Left ventricle myocardium superior (tissue), 1 donor: Measurements from ENCODE around the gene MYDGF. TPM values are rescaled to one million over a fixed set of nuclear protein-coding genes. Genes with fewer than 3 reads are reported as not detected.

ENCODE experiments used
- ATAC-seq: fragments of 200-7000 bp; cut with Tn5 transposase; one replicate; pipeline ENCODE4 v1.9.1; 2020; ENCODE audit warnings: mild to moderate bottlenecking, moderate library complexity
- DNase-seq: peaks from one replicate; pipeline ENCODE4 v3.0.0-alpha.2; 2020
- intact Hi-C: fragments of 100-400 bp; cut with micrococcal nuclease; formaldehyde crosslinking; loops from one replicate; pipeline ENCODE4 v1.11.0; 2022
- total RNA-seq: library from RNA; stranded (reverse); fragmentation: NEBNext Ultra II Directional; extraction: Animal tissue kit (Norgen Biotek cat#: 25700); gene quantifications from one replicate; pipeline ENCODE4 v1.2.1, GENCODE V29; 2021
- donor health status: DM: no; HTN: yes; CAD: no; lungs with severe emphysema.

Gene MYDGF
- total RNA-seq, 1 donor from 2014 or later, result 27.0 TPM

DNA sequence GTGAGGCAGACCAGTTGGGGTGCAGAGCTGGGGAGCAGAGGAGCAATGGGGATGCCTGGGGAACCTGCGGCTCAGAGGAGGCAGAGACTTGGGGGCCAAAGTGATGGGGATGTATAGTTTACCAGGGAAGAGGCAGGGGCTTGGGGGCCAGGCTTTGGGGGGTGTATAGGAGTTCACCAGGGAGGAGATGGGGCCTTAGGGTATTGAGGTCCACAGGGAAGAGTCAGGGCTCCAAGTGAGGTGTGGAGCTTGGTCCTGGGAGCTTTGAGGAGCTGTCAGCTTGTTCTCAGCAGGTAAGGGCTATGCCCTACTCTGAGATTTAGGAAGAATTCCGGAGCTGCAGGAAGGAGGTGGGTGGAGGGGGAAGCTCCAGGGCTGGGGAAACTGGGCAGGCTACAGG lies 20.0 kb downstream of the MYDGF start:
- DNase-seq, result no peak
- ATAC-seq, result no peak

DNA sequence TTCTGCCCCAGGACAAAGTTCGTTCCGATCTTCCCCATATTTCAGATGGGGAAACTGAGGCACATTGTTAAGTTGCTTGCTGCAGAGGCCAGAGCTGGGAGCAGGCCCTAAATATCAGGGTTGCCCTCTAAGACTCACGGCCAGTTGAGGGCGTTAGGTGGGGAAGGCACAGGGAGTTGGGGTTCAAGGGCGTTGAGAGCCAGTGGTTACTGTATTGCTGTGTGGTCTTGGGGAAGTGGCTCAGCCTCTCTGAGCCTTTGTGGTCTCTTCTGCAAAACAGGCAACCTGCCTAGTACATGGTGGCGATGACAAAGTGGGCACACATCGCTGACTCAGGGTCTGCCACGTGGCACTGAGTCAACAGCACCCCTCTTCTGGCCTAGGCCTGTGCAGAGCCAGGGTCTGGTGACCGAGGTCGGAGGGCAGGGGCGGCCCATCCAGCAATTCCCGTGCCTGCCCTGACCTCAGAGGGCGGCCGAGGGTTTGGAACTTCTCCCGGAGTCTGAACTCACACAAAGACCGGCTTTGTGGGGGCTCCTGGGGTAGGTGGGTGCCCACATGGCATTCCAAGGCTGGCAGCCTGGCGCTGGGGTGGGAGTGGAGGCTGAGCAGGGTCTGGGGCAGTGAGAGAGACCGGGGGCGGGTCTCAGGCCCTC lies 20.6 kb downstream of the MYDGF start:
- DNase-seq, result no peak
- intact Hi-C loops, result no loop called here
- no peak for ATAC-seq

More for the DNA sequence above, 20.0 kb downstream of the MYDGF start:
- intact Hi-C loops, result no loop called here

DNA sequence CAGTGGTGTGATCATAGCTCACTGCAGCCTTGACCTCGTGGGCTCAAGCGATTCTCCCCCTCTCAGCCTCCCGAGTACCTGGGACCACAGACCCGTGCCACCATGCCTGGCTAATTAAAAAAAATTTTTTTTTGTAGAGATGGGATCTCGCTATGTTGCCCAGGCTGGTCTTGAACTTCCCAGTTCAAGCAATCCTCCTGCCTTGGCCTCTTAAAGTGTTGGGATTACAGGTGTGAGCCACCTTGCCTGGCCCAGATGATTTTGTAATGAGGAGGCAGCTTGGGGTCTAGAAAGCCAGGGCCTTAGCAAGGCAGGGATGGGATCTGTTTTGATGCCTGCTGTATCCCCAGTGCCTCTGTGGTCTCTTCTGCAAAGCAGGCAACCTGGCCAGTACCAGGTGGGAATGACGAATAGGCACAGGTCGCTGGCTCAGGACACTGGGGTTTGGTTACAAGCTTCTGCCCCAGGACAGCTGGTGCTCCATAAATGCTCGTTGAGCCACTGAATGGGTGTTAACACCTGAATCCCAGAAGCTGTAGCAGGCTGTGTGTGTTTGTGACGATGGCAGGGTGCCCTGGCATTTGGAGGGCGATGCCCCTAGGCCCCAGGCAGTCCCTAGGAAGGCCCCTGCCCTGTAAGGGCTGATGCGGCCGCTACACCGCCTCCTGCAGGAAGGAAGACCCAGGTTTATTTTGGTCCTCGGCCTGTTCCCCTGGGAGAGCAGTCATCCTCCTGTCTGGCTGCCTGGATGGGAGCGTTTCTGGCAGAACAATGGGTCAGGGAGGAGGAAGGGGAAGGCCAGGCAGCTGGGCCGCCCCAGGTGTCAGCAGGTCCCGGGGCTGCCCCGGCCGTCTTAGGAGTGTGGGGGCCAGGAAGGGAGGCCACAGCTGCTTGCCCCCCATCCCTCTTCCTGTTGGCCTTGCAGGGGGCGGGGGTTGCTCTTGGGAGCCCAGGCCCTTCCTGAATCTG lies 22.2 kb downstream of the MYDGF start:
- ATAC-seq (peak; percentile 86), DNase-seq (peak; percentile 75)
- intact Hi-C loops, result no loop called here

DNA sequence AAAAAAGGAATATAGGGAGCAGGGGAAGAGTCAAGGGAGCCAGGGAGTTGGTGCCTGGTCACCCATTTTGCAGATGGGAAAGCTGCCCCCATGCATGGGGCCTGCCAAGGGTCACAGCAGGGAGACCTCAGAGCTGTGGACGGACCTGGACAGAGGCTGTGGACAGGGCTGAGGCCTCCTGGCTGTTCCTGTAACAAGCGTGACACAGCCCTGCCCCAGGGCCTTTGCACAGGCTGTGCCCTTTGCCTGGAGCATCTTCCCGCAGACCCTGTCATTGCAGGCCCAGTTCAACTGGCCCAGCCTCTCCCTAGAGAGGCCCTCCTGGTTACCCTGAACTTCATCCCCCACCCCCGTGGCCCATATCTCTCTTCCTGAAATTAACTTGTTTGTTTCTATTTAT lies 24.4 kb downstream of the MYDGF start:
- intact Hi-C loops, result no loop called here
- DNase-seq, result no peak
- no peak for ATAC-seq

DNA sequence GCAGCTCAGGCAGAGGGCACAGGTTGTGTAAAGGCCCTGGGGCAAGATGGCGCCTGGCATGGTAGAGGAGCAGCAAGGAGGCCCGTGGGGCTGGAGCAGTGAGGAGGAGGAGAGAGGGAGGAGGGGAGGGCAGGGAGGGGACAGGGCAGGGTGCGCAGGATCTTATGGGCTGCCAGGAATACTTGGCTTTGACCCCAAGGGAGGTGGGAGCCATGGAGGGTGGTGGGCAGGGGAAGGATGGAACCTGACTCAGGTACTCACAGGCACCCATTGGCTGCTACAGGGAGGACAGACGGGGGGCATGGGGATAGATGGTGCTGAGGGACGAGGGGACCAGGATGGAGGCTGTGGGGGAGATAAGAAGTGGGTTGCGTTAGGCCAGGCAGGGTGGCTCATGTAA lies 27.5 kb downstream of the MYDGF start:
- DNase-seq (no peak), ATAC-seq (no peak)
- intact Hi-C loops, result no loop called here

DNA sequence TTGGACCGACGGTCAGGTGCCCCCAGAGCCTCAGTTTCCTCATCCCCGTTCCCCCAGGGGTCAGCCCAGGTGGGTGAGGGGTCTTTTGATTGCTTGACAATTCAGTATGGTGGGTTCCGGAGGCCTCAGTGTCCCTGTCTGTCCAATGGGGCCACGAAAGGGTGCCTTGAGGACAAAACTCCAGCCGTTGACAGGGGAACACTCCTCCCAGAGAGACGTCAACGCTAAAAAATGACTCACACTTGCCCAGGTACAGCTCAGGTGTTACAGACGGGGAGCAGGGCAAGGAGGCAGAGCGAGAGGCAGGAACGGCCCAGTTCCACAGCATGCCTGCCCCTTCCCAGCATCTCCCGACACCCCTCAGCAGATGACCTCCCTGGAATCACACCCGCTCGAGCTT lies 29.0 kb downstream of the MYDGF start:
- DNase-seq (no peak), ATAC-seq (no peak)
- intact Hi-C loops, result no loop called here

DNA sequence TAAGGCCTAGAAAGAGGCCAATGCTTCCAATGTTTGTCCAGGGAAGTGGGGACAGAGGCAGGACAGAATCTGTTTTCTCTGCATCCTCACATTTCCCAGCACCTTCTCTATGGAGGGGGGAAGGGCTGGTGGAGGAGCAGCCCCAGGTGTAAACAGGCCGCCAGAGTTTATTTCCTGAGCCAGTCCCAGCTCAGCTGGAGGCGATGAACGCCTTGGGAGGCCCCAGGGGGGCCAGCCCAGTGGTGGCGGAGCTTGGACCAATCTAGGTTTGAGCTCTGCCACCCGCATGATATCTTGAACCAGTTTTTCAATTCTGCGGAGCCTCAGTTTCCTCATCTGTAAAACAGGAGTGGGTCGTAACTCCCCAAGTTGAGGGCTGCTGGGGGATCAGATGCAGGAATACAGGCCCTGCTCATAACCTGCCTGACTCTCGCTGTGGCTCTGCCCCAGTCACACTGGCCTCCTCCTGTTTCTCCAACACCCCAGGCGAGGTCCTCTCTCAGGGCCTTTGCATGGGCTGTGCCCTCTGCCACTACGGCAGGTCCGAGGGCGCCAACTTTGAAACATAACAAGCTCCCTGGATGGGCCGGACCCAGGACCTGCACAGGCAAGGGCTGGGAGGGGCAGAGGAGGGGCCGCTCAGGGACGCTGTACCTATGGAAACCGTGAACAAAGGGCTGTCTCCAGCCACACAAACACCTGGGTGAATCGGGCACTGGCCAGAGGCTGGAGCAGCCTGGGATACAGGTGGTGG lies 29.7 kb downstream of the MYDGF start:
- DNase-seq (no peak), ATAC-seq (no peak)
- intact Hi-C loops, result no loop called here

DNA sequence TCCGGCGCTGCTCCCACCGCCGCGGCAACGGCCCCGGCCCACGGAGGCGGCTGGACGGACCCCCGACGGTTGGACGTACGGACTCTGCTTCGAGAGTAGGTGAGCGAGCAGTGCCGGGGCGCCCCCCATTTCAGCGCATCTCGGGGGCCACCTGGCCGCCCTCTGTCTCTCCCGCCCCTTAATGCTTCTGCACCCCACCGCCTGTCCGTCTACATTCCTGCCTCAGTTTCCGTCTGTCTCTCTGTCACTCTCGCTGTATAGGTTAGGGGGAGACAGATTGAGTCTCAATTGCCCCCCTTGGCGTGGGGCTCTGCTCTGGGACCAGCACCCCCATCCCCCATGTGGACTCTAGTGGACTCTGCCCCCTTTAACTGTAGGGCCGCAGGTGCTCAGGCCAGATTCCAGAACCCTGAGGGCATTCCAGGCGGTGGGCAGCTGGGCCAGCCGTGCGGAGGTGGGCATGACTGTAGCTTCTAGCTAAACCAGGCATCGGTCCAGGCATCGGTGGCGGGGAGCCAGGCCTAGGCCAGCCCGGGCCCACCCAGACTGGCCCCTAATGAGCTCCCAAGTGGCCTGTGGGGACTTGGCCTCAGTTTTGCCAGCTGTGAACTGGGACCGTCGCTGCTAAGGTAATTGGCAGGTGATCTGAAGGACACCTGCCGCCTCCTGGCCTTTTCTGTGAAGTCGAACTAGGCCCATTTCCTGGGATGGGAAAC lies 30.5 kb downstream of the MYDGF start:
- ATAC-seq (no peak), DNase-seq (peak; percentile 52)
- intact Hi-C loops, result loop anchor here (5.0 kb wide), 1 partner anchor 82 kb away; the partner anchor contains the start of gene SEMA6B

DNA sequence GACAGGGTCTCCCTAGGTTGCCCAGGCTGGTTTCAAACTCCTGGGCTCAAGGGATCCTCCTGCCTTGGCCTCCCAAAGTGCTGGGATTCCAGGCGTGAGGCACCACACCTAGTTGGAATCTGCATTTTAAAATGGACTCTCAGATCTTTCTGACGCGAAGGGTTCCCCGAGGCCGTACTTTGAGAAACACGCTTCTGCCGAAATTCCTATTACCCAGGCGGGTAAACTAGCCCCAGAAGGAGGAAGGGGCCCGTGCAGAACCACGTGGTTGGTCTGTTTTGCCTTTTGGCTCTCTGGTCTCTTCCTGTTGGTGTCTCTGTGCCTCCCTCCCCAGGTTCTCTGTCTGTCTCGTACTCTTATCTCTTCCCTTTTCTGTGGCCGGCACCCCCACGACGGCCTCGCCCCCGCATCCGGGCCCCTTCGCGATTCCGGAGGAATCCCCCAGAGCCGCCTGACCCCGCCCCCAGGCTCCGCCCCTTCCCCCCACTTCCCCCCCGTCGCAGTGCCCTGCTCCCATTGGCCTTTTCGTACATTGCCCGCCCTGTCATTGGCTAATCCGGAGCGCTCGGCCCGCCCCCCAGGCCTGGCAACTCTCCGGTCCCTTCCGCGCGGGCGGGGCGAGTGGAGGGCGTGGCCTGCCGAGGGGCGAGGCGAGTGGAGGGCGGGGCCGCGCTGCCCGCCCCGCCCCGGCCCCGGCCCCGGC lies 31.2 kb downstream of the MYDGF start, which contains the start of gene TNFAIP8L1:
TNFAIP8L1 (plus strand) TSS at position 689 of the 703 bp plus-strand sequence. CDS start 12,354 bp downstream, outside the sequence.
- ATAC-seq (peak; percentile 93), DNase-seq (peak; percentile 98)
- intact Hi-C loops, result loop anchor here (5.0 kb wide), 1 partner anchor 82 kb away; the partner anchor contains the start of gene SEMA6B

DNA sequence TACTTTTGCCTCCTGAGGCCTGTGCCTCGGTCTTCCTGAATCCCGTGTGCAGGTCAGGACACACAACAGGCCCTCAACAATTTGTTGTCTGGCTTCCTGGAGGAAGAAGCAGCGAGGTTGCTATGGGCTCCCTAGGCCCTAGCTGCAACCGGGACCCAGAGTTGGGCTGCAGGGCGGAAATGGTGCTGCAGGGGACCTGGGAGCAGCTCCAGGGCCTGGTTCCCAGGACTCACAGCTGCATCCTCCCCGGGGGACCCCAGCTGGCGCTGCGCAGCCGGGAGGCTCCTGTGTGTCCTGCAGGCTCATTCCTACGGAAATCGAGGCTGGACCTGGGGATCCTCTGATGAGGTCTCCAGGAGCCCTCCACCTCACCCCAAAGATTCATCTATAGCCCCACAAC lies 31.8 kb downstream of the MYDGF start:
- DNase-seq (peak; percentile 78), ATAC-seq (peak; percentile 55)
- intact Hi-C loops, result loop anchor here (5.0 kb wide), 1 partner anchor 81 kb away; the partner anchor contains the start of gene SEMA6B

DNA sequence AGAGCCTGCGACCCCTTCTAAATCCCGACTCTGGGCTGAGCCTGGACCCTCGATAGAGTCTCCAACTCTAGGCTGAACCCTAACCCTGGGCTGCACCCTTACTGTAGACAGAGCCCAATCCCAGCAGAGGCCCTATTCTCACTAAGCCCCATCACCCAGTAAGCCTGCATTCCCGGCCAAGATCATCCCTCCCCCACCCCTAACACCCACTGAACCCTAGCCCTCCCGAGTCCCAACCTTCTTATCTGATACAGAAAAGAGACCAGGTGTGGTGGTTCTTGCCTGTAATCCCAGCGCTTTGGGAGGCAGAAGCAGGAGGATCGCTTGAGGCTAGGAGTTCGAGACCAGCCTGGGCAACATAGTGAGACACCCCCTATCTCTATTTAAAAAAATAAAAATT lies 33.4 kb downstream of the MYDGF start:
- DNase-seq (no peak), ATAC-seq (no peak)
- intact Hi-C loops, result loop anchor here (5.0 kb wide), 1 partner anchor 79 kb away; the partner anchor contains the start of gene SEMA6B

DNA sequence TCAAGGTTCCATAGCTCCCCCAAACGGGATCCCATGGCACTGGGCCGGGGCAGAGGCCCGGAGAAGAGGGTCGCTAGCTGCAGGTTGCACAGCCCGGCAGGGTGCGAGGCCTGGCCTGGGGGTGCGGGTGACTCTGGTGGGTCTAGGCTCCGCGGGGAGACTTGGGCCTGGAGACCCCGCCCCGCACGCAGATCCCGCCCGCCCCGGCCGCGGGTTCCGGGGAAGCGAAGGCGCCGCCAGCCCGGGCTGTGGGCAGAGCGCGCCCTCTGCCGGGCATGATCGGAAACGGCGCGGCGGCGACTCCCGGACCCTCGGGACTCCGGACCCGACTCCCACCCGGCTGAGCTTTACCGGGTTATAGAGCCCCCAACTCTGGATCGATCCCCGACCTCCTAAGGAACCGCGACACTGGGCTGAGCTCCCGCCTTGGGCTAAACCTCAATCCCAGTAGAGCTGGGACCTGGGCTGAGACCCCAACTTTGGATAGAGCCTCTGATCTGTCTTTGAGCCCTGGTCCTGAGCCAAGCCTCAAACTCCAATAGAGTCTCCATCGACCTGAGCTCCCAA lies 33.9 kb downstream of the MYDGF start:
- peak; percentile 87 for DNase-seq
- intact Hi-C loops, result loop anchor here (5.0 kb wide), 1 partner anchor 79 kb away; the partner anchor contains the start of gene SEMA6B
- ATAC-seq, result peak; percentile 14

DNA sequence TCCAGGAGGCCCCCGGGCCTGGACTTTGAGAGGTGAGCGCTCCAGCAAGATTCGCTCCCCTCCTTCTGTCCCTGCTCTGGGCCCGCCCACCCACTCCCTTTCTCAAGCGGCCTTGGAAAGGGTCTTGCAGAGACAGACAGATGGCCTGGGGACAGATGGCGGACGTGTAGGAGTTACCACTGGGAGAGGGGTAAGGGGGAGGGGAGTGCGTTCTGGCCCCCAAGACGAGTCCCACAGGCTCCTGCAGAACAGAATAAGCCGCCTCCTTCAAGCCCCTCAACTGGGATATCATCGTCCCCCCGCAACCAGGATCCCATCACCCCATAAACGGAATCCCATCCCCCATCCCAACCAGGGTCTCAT lies 34.4 kb downstream of the MYDGF start:
- intact Hi-C loops, result loop anchor here (5.0 kb wide), 1 partner anchor 78 kb away; the partner anchor contains the start of gene SEMA6B
- no peak for DNase-seq
- no peak for ATAC-seq

DNA sequence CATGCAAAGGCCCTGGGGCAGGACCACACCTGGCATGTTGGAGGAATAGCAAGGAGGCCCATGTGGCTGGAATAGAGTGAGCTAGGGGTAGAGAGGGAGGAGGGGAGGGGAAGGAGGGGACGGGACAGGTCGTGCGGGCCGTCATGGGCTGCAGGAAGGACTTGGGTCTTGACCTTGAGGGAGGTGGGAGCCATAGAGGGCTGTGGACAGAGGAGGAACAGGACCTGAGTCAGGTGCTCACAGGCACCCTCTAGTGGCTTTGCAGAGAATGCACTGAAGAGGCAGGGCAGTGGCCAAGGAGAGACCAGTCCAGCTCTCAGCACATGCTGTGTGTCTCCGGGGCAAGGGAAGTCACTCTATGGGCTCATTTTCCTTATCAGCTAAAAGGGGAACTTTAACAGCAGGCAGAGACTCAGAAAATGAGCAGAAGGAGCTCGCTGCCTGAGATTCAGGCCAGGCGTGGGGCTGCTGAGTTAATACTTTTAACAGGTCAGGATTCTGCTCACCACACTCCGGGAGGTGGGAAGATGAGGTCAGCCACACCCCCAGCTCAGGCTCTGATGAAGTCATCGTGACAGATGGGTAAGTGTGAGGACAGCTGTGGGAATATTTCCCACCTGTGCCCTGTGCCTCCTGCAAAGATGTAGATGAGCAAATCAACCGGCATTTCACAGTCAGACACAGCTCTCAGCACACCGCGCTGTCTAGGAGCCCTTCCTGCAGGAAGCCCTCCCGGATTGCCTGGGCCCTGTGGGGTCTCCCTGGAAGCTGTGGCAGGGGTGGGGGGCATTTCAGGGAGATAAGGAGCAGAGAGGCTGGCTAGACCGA lies 36.8 kb downstream of the MYDGF start:
- intact Hi-C loops, result no loop called here
- DNase-seq, result peak; percentile 67
- peak; percentile 66 for ATAC-seq

DNA sequence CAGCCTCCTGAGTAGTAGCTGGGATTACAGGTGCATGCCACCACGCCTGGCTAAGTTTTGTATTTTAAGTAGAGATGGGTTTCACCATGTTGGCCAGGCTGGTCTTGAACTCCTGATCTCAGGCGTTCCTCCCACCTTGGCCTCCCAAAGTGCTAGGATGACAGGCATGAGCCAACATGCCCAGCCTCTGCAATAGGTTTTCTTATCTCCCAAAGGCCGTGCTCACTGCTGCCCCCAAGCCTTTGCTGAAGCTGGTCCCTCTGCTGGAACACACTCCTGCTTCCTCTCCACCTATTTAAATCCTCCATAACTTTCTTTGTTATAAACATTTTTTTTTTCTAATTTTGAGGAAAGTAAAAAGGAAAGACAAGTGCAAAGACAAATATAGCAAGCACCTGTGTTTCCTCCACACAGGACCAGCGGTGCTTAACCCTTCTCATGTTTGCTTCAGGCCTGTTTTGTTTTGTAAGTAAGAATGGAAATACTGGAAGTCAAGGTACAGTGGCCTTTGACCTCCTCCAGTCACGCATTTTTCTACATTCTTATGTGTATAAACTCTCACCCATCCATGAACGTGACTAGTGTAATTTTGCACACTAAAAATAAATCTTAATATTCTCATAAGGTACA lies 45.3 kb downstream of the MYDGF start:
- peak; percentile 20 for DNase-seq
- no peak for ATAC-seq
- intact Hi-C loops, result no loop called here

DNA sequence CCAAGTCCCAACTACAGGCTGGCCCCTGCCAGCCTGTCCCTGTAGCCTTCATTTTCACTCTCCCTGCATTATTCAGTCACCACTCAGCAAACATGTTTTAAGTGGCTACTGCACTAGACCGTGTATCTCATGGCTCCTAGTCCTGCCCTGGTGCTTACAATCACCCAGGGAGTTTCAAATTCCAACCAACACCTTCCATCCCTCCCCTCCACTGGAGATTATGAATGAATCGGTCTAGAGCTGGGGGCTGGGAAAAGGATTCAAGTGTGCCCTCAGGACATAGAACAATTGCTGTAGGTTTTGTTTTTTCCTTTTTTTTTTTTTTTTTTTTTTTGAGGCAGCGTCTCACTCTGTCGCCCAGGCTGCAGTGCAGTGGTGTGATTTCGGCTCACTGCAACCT lies 45.8 kb downstream of the MYDGF start:
- intact Hi-C loops, result no loop called here
- DNase-seq (no peak), ATAC-seq (no peak)
